CD4-positive, alpha-beta memory T cell (primary cell): ENCODE results near the gene LRRC28. TPM values are rescaled to one million over a fixed set of nuclear protein-coding genes. Genes with fewer than 3 reads are reported as not detected.
A peak's percentile ranks its signal among the peaks of the same experiment; 100 is the strongest.

ENCODE experiments used
- CTCF ChIA-PET: fragments of 350-600 bp; sonication (Branson Sonifier 250); formaldehyde crosslinking; loops from one replicate; lab custom pipeline; 2021; ENCODE audit warnings: inconsistent platforms; ENCODE audit not compliant: partially characterized antibody; lab: Charles Lee
- POLR2A ChIA-PET: fragments of 350-600 bp; sonication (Branson Sonifier 250); formaldehyde crosslinking; loops from one replicate; lab custom pipeline; 2021; ENCODE audit not compliant: partially characterized antibody; lab: Charles Lee
- DNase-seq, 5 donors: peaks; one replicate each; pipeline versions ENCODE4 v3.0.0 to v3.0.0-alpha.2; 2020 to 2022; ENCODE audit warnings: mixed read lengths in 1 of 5
- H3K27ac ChIP-seq: one replicate; pipeline ENCODE4 v1.7.0; 2013; ENCODE audit warnings: low read depth, low read length
- H3K27me3 ChIP-seq: 2 replicates; pipeline ENCODE4 v1.7.0; 2013; ENCODE audit warnings: mild to moderate bottlenecking, low read length, moderate library complexity; ENCODE audit not compliant: insufficient read depth
- H3K36me3 ChIP-seq: 2 replicates; pipeline ENCODE4 v1.7.0; 2013; ENCODE audit warnings: mild to moderate bottlenecking, low read length, moderate library complexity; ENCODE audit not compliant: insufficient read depth
- H3K4me1 ChIP-seq: 2 replicates; pipeline ENCODE4 v1.7.0; 2013; ENCODE audit warnings: mild to moderate bottlenecking, low read length, moderate library complexity; ENCODE audit not compliant: insufficient read depth
- H3K4me3 ChIP-seq, 2 donors: one replicate each; pipeline ENCODE4 v1.7.0; 2013; ENCODE audit warnings: low read length in 2 of 2, mild to moderate bottlenecking in 1 of 2
- H3K9me3 ChIP-seq, 2 donors: one replicate each; pipeline ENCODE4 v1.7.0; 2013; ENCODE audit warnings: low read length in 2 of 2, control low read depth in 1 of 2; ENCODE audit not compliant: control insufficient read depth in 1 of 2
- H3K27ac Mint-ChIP-seq, 7 donors: one replicate each; pipeline ENCODE4 v1.8.0; 2020 to 2021; ENCODE audit warnings: mixed read lengths in 7 of 7, mild to moderate bottlenecking in 6 of 7, inconsistent platforms in 3 of 7, moderate library complexity in 3 of 7
- H3K27me3 Mint-ChIP-seq, 2 donors: one replicate each; pipeline ENCODE4 v1.8.0; 2020 to 2021; ENCODE audit warnings: mixed read lengths in 2 of 2
- H3K36me3 Mint-ChIP-seq, 2 donors: one replicate each; pipeline ENCODE4 v1.8.0; 2020 to 2021; ENCODE audit warnings: mixed read lengths in 2 of 2, inconsistent platforms in 1 of 2, mild to moderate bottlenecking in 1 of 2
- H3K4me1 Mint-ChIP-seq, 4 donors: one replicate each; pipeline ENCODE4 v1.8.0; 2020 to 2021; ENCODE audit warnings: mixed read lengths in 4 of 4, mild to moderate bottlenecking in 1 of 4
- H3K4me3 Mint-ChIP-seq, 8 donors: one replicate each; pipeline ENCODE4 v1.8.0; 2020 to 2021; ENCODE audit warnings: mixed read lengths in 8 of 8, mild to moderate bottlenecking in 7 of 8, moderate library complexity in 6 of 8, inconsistent platforms in 3 of 8
- H3K9me3 Mint-ChIP-seq, 8 donors: one replicate each; pipeline ENCODE4 v1.8.0; 2020 to 2021; ENCODE audit warnings: mixed read lengths in 8 of 8, mild to moderate bottlenecking in 5 of 8, inconsistent platforms in 3 of 8, moderate library complexity in 1 of 8
- intact Hi-C: fragments of 100-400 bp; cut with micrococcal nuclease; formaldehyde crosslinking; loops from one replicate; pipeline ENCODE4 v1.15.1; 2023
- polyA plus RNA-seq, 2 donors: library from polyadenylated mRNA; unstranded; fragments of 300-500 nt; fragmentation: Illumina TruSeq; gene quantifications; one replicate each; pipeline ENCODE4 v1.2.3, GENCODE V29; 2021
- total RNA-seq, 2 experiments: library from RNA; stranded (reverse); gene quantifications; one replicate each; pipeline ENCODE4 v1.2.3, GENCODE V29; 2021

Gene LRRC28
- total and polyA plus RNA-seq, 4 experiments from 2014 or later: 16.4 to 27.1 (median 19.2) TPM

DNA sequence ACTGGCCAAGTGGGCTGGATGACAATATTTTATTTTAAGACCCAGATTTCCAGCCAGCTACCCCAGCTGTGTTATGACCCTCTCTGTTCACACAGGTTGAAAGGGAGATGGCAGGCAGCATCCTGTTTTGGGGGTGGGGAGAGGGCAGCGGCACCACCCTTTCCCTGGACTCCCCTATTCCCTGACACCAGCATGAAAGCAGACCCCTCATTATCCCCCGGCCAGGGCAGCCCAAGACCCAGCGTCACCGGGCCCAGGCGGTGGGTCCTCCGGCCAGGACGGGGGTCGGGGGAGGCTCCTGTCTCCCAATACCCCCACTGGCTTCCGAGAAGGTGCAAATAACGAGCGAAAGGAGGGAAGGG lies 186.9 kb downstream of the LRRC28 start:
- H3K4me3 Mint-ChIP-seq: no peak overlapping the region
- intact Hi-C loops: no loop called here
- POLR2A ChIA-PET: no interaction called here

DNA sequence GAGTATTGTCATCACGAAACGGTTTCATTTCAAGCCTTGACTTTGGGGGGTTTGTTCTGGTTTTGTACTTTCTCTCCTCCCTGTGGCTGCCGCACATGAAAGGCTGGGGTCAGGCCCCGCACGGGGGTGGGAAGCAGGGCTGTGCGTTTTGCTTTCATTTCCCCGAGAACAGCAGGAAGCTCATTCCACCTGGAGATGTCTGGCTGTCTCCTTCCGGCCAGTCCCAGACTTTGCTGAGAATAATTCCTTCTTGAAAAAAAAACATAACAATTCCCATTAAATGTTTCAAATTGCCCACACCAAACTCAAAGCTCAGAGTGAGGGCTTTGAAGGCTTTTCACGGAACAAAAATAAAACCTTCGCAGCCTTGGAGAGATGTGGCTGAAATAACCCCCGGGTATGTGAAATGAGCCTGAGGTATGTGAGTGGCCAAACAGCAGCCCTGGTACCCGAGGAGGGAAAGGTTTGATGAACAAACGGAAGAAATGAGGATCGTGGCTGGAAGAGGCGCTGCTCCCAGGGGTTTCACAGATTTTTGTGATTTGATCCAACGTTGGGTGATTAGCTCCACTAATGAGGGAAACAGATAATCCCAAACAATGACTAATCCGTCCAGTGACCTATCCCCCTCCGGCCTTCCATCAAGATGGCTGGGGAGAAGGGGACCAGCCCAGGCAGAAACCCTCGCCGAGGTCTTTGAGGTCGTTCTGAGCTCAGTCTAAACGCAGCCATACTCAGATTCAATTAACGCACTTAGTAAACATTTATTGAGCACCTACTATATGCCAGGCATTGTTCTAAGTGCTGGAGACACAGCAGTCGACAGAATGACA lies 187.6 kb downstream of the LRRC28 start:
- Histone ChIP-seq H3K27ac (no peak overlapping the region), H3K4me3 (no peak overlapping the region), H3K4me1 (peaks cover 27% of the 10 kb centered on the region), H3K36me3 (no peaks in the 10 kb centered on the region), H3K27me3 (no peaks in the 10 kb centered on the region), H3K9me3 (no peaks in the 10 kb centered on the region)
- Mint-ChIP-seq H3K4me1 (peaks cover 17 to 47% (median 30%) of the 10 kb centered on the region in 4 donors), H3K27ac (peak overlapping the region in 4 of 7 donors; percentile 12 to 62 (median 24)), H3K27me3 (no peaks in the 10 kb centered on the region), H3K9me3 (no peaks in the 10 kb centered on the region), H3K36me3 (no peaks in the 10 kb centered on the region), H3K4me3 (peak overlapping the region in 1 of 8 donors; percentile 39)
- ChIA-PET CTCF (no interaction called here), POLR2A (interaction anchor here (0.6 to 1.2 kb wide), 2 partner anchors 14 to 15 kb away, joined by 4 read pairs; no protein-coding TSS in a partner anchor)
- DNase-seq: no peak
- intact Hi-C loops: no loop called here

More for the DNA sequence above, 186.9 kb downstream of the LRRC28 start:
- Histone ChIP-seq H3K27ac (no peak overlapping the region), H3K36me3 (no peaks in the 10 kb centered on the region), H3K9me3 (no peaks in the 10 kb centered on the region), H3K4me3 (no peak overlapping the region), H3K27me3 (no peaks in the 10 kb centered on the region), H3K4me1 (peaks cover 27% of the 10 kb centered on the region)
- CTCF ChIA-PET: no interaction called here
- peaks cover 14 to 49% (median 30%) of the 10 kb centered on the region in 4 donors for H3K4me1 Mint-ChIP-seq
- peak overlapping the region in 1 of 7 donors; percentile 31 for H3K27ac Mint-ChIP-seq
- H3K36me3 Mint-ChIP-seq: no peaks in the 10 kb centered on the region
- no peaks in the 10 kb centered on the region for H3K9me3 Mint-ChIP-seq
- DNase-seq: no peak
- no peaks in the 10 kb centered on the region for H3K27me3 Mint-ChIP-seq

DNA sequence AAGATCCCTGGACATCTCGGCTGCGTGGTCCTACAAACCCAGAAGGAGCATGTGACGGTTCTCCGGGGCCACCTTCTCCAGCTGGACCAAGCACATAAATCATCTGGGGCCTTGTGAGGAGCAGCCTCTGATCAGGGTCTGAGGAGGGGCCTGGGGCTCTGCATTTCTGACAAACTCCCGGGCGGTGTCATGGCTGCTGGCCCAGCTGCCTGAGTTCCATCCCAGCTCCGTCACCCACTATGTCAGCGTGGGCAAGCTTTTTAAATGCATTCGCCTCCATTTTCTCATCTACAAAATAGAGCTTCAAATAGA lies 188.2 kb downstream of the LRRC28 start:
- Mint-ChIP-seq H3K27me3 (no peaks in the 10 kb centered on the region), H3K36me3 (no peaks in the 10 kb centered on the region), H3K4me1 (peaks cover 17 to 47% (median 29%) of the 10 kb centered on the region in 4 donors), H3K9me3 (no peaks in the 10 kb centered on the region), H3K4me3 (no peak overlapping the region), H3K27ac (peak overlapping the region in 2 of 7 donors; percentile 18 to 27)
- POLR2A ChIA-PET: interaction anchor here (0.6 to 1.2 kb wide), 2 partner anchors 13 to 16 kb away, joined by 4 read pairs; no protein-coding TSS in a partner anchor
- Histone ChIP-seq H3K4me1 (peaks cover 31% of the 10 kb centered on the region), H3K27me3 (no peaks in the 10 kb centered on the region), H3K9me3 (no peaks in the 10 kb centered on the region), H3K27ac (no peak overlapping the region), H3K36me3 (no peaks in the 10 kb centered on the region), H3K4me3 (no peak overlapping the region)
- no peak for DNase-seq
- intact Hi-C loops: no loop called here
- CTCF ChIA-PET: no interaction called here

GRCh38 chr15:99440029-99440428 lies 188.7 kb downstream of the LRRC28 start:
- Mint-ChIP-seq H3K27me3 (no peaks in the 10 kb centered on the region), H3K9me3 (no peaks in the 10 kb centered on the region), H3K36me3 (no peaks in the 10 kb centered on the region), H3K4me3 (peak overlapping the region in 1 of 8 donors; percentile 32), H3K4me1 (peaks cover 16 to 50% (median 30%) of the 10 kb centered on the region in 4 donors), H3K27ac (peak overlapping the region in 1 of 7 donors; percentile 27)
- H3K9me3 ChIP-seq: no peaks in the 10 kb centered on the region
- no peak for DNase-seq
- H3K4me1 ChIP-seq: peaks cover 37% of the 10 kb centered on the region
- no peak overlapping the region for H3K27ac ChIP-seq
- intact Hi-C loops: loop anchor here (10.0 kb wide), 1 partner anchor 125 kb away; the partner anchor contains the start of gene MEF2A
- H3K27me3 ChIP-seq: no peaks in the 10 kb centered on the region
- ChIA-PET POLR2A (interaction anchor here (1.2 to 5.1 kb wide), 2 partner anchors 16 to 126 kb away, joined by 4 to 27 read pairs; partner anchors contain the start of gene MEF2A), CTCF (no interaction called here)
- H3K4me3 ChIP-seq: no peak overlapping the region
- no peaks in the 10 kb centered on the region for H3K36me3 ChIP-seq

Other genes with a start within 250 kb of the LRRC28 start
- not detected for gene PGPEP1L, start 243.7 kb upstream of the LRRC28 start, total RNA-seq
- not detected for gene PGPEP1L, start 243.7 kb upstream of the LRRC28 start, polyA plus RNA-seq
- 10 to 100 TPM; 13.7 to 14.2 TPM for gene SYNM, start 146.4 kb upstream of the LRRC28 start, total RNA-seq
- gene SYNM, start 146.4 kb upstream of the LRRC28 start, polyA plus RNA-seq: under 1 TPM; 0.09 to 0.42 TPM
- under 1 TPM; 0.67 to 0.79 TPM for gene TTC23, start 1.9 kb upstream of the LRRC28 start, total RNA-seq
- gene TTC23, start 1.9 kb upstream of the LRRC28 start, polyA plus RNA-seq: under 1 TPM in 1 of 2 donors, not detected in 1; 0.45 TPM